GM21360 (cell line): ENCODE data around the gene PRKG1.
"Not testable (repeated sequence)": the region's sequence is repeated elsewhere in the genome, so short reads cannot be mapped to it uniquely, and the experiment has no call there.

Source experiments
- ATAC-seq: cut with Tn5 transposase; IDR thresholded peaks from one replicate; pipeline ENCODE4 v1.9.1; 2021; ENCODE audit warnings: mild to moderate bottlenecking, moderate library complexity; ENCODE audit not compliant: unreplicated experiment

The PRKG1 gene

DNA sequence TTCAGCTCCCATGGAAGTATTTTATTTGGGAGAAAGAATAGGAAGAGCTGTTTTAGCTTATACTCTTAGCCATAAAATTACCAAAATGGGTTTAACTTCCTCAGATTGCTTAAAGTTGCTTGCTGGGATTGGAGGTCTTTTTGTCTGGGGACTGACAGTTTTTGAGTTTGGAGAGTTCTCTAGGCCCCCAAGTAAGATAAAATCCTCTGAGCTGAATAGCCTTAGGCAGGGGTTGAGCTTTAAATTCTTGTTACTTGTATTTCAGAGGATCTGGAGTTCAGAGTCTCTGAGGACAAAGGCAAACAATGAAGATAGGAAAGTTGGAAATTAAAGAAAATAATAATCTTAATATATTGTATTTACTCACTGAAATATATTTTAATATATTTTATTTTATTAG lies 945.4 kb downstream of the PRKG1 start:
- no peak for ATAC-seq

- ATAC-seq: no peak
These were observed 945.9 kb downstream of the PRKG1 start for GRCh38 chr10:52020173-52020572.

GRCh38 chr10:52020702-52021101 lies 946.4 kb downstream of the PRKG1 start:
- no peak for ATAC-seq

GRCh38 chr10:52027055-52027705 lies 952.9 kb downstream of the PRKG1 start:
- ATAC-seq: no peak

GRCh38 chr10:52028523-52028858 lies 954.2 kb downstream of the PRKG1 start:
- no peak for ATAC-seq

GRCh38 chr10:52029628-52030027 lies 955.3 kb downstream of the PRKG1 start:
- no peak for ATAC-seq

GRCh38 chr10:52030051-52030790 lies 955.9 kb downstream of the PRKG1 start:
- no peak for ATAC-seq

DNA sequence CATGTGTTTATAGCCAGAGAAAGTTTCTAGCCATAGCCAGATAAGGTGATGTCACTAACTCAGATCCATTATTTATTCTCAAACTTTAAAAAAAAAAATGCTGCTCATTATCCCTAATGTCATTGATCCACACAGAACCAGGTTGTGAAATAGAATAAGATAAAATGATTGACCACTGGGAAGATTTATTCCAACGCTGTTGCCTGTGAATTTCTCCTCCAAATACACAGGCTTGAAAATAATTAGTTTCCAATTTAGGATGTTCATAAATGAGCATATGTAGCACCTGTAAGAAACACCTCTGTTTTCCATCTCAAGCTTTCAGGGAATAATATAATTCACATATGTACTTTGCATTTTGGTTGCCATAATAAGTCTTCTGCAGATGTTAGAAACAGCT lies 956.7 kb downstream of the PRKG1 start:
- no peak for ATAC-seq

- ATAC-seq: no peak
These were observed 957.5 kb downstream of the PRKG1 start for GRCh38 chr10:52031771-52032170.

DNA sequence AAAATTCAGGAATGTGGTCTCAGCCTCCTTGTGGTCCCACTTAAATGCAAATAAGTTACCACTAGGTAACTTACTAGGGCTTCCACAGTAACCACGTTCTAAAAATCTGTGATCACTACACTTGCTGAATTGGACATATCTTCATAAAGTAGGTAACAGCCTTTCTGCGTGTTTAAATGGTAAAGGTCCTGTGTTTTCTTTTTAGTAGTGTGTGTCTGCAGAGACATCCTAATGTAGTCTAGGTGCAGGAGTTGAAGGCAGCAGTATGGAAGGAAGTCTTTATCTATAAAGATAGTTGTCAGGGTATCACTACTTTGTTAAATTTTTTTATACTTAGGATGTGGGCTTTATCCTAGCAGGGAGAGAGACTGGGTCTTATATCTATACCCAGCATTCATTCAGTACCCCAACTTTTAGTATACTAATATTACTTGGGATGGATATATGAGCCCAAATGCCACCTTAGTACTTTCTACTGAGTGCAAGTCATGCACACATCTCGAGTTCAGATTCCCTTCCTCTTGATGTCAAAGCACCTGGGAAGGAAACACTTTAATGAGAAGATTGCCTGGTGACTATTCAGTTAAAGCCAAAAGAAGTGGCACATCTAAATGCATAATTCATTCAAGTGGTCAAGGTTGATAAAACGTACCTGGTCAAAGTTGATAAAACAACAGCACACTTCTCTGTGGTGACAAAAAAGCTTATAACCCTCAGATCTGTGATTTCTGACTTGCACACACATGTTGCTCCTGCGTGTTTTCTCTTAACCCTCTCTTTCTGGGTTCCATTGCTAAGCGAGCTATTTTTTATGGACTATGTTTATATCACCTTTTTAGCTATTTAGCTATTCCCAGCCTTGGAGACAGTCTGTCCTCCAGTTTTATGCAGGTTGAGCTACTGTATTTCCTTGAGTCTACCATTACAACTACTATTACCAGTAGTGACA lies 958.7 kb downstream of the PRKG1 start:
- ATAC-seq: no peak

DNA sequence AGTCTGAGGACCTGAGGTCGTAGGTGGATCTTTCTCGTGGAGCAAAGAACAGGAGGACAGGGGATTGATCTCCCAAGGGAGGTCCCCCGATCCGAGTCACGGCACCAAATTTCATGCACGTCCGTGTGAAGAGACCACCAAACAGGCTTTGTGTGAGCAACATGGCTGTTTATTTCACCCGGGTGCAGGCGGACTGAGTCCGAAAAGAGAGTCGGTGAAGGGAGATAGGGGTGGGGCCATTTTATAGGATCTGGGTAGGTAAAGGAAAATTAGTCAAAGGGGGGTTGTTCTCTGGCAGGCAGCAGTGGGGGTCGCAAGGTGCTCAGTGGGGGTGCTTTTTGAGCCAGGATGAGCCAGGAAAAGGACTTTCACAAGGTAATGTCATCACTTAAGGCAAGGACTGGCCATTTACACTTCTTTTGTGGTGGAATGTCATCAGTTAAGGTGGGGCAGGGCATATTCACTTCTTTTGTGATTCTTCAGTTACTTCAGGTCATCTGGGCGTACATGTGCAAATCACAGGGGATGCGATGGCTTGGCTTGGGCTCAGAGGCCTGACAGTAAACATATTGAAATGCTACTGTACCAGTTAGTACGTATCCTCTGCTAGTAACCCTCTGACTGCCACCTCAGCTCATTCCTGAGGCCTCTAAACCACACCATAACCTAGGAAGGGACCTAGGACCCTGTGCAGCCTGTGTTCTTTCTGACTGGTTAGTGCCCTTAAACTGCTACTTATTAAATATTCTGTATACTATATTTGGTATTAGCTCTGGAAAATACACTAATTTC lies 964.9 kb downstream of the PRKG1 start:
- ATAC-seq: not testable (repeated sequence)

DNA sequence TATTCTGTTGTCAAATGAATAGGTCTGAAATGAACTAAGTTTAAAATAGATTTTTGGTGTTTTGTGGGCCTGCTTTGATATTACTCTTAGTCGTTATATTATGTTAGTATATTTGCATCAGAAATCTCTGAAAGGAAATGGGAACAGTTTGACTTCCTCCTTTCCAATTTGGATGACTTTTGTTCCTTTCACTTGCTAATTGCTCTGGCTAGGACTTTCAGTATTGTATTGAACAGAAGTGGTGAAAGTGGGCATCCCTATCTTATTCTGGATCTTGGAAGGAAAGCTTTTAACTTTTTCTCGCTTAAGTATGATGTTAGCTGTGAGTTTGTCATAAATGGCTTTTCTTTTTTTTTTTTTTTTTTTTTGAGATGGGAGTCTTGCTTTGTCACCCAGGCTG lies 966.2 kb downstream of the PRKG1 start:
- ATAC-seq: no peak

GRCh38 chr10:52043811-52044210 lies 969.5 kb downstream of the PRKG1 start:
- no peak for ATAC-seq

DNA sequence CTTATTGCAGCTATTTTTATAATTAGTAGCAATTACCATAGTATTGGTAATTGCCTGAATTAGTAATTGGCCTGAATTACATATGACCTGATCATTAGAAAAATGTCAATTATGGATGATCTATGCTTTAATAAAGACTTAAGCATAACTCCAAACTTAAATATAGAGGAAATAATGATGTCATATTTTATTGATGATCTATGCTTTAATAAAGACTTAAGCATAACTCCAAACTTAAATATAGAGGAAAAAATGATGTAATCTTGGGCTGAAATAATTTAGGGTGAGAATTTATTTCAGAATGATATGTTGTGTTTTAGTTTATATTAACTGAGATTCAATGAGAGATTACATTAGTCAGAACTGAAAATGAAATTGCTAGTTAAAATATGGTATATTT lies 973.8 kb downstream of the PRKG1 start:
- ATAC-seq: no peak

DNA sequence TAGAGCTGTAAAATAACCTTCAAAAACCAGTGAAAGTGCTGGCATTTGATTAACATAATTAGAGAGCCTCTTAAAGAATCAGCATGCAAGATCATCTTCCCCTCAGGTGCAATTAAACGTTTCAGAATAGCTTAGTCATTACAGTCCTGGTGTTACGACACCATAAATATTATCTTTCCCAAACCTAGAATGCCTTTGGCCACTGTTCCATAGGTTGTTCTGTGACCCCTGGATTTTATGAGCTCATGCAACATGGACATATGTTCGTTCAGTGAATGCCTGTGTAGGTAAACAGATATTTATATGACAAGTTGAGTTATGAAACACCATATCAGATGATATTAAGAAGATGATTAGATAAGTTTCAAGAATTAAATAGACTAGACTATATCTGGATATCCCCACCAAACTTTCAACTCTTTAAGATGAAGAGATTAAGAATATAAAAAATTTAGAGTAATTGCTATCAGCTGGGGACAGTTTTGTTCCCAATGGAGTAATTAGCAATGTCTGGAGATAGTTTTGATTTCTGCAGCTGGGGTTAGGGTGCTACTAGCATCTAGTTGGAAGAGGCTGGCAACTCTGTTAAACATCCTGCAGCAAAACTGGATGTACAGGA lies 976.3 kb downstream of the PRKG1 start:
- ATAC-seq: no peak

DNA sequence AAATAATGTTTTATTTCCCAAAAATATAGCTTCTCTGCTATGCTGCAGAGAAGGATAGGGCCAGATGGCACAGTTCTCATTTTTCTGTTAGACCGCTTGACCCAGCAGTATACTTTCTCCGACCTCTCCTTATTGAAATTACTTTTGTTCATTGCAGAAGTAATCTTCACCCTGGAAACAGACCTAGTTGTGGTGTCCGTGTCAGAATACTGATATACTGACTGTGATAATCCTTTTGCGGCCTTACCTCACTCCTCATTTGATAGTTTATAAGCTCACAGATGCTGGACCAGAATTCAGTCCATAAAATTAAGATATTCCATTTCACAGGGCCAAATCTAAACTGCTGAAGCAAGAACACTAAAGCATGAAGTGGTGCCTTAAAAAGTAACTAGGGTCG lies 979.2 kb downstream of the PRKG1 start:
- no peak for ATAC-seq

DNA sequence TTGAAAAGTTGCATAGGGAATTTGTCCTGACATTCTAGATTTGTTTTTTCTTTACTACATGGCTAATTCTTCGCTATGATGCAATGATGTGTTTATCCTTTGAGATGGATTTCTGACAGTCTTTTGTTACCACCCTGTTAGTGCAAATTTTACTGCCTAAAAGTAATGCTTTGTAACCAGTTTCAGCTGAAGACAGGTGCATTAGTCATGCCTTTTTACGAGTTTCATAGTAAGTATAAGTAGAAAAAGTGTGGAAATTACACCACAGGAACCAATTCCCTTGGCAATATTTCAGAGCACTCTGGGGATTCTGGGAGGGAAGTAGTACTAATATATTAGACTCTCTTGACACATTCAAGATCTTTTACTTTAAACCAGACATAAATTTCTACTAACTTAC lies 982.0 kb downstream of the PRKG1 start:
- ATAC-seq: no peak

- no peak for ATAC-seq
These were observed 984.8 kb downstream of the PRKG1 start for GRCh38 chr10:52059089-52059488.

GRCh38 chr10:52063159-52063558 lies 988.9 kb downstream of the PRKG1 start:
- no peak for ATAC-seq

DNA sequence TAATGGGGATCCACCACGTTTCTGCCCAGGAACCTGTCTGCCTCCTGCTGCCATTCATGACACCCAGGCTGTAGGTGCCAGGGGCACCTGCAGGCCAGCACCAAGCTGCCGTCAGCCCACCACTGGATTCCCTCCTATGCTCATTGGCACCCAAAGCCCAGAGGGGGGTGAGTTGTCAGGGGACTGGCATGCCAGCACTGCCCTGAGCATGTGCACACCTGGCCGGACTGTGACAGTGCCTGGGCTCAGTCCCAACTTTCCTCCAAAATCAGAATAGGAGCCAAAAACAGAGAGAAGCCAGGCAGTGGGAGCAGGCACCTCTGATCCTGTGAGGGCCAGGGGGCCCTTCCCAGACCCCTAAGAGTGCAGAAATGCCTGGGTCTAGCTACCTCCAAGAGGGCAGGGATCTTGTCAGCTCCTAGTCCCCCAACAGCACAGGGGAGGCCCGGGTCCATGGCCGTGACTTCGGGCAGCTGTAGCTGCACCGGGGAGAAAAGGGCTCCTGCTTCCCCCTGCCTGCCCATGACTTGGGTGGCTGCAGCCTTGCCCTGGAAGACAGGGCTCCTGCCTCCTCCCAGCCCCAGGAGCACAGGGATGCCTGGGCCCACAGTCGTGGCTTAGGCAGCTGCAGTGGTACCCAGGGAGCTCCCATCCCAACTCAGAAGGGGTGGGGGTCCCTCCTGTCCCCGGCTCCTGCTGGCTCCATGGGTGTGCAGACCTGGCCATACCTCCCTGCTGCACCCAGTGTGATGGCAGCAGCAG lies 990.0 kb downstream of the PRKG1 start:
- ATAC-seq: no peak
